ENCODE measurements around the gene MAP1LC3B2. TPM values are rescaled to one million over a fixed set of nuclear protein-coding genes. Genes with fewer than 3 reads are reported as not detected.
A peak's percentile ranks its signal among the peaks of the same experiment; 100 is the strongest.

MAP1LC3B2 gene
- polyA plus RNA-seq, 6 donors from 2014 or later: 3.2 to 12.2 (median 6.3) TPM

DNA sequence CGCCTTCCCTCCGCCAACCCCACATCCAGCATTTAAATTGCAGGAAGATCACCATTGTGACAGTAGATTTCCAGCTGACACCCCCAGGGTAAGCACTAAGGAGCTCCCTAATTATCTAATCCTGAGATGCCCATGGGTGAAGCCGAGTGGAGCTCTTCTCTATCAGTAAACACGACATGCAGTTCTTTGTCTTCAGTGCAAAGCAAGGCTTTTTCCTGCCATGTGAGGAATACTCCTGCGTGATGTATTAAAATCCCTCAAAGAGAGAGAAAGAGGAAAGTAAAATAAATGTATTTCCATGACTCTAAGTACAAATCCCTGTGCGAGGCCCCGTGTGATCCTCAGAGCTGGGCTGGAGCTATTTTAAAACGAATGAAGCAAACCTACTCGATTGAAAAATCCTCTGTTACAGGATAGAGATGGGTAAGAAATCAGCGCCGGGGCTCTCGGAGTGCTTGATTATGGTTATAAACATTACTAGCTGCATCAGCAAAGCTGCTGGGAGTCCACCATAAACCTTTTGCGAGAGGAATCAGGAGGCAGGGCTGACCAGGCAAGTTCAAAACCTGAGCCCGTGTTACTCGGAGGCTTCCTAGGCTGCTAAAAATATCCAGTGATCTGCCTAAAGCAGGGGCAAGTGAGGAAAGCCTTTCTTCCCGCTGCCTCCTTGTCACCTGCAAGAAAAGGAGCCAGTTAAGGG, 61.5 kb downstream of the MAP1LC3B2 start:
- DNase-seq: no peak
- peaks cover 6 to 21% of the 10 kb centered on the region in 2 donors for H3K36me3 Mint-ChIP-seq
- peaks cover 0 to 18% (median 11%) of the 10 kb centered on the region in 3 donors for H3K27me3 Mint-ChIP-seq
- ATAC-seq (ENCODE audit: low read depth in 2 of 2): no peak
- no peaks in the 10 kb centered on the region for H3K4me1 Mint-ChIP-seq
- H3K9me3 Mint-ChIP-seq: peaks cover 11 to 25% (median 17%) of the 10 kb centered on the region in 7 donors
- H3K4me3 Mint-ChIP-seq: no peak overlapping the region
- H3K27ac Mint-ChIP-seq: peak overlapping the region in 2 of 6 donors; percentile 2 to 39

DNA sequence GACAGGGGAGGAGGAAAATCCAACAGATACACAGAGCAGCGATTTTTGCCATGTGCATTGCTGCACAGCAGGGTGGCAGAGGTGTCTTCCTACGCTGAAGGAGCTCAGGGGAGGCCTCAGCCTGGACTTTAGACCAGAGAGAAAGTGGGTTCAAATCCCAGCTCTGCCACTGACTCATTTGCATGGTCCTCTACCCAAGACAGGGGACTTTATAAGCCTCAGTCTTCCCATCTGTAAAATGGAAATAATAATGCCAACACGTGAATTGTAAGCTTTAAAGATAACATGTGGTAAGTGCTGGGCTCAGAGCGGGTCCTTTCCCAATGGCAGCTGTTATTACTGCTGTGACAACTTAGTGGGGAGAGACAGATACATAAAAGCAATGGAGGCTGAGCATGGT, 62.0 kb downstream of the MAP1LC3B2 start:
- Mint-ChIP-seq H3K27ac (no peak overlapping the region), H3K4me3 (no peak overlapping the region), H3K27me3 (peaks cover 0 to 18% (median 11%) of the 10 kb centered on the region in 3 donors), H3K36me3 (peaks cover 6 to 21% of the 10 kb centered on the region in 2 donors), H3K9me3 (peaks cover 11 to 25% (median 17%) of the 10 kb centered on the region in 7 donors), H3K4me1 (no peaks in the 10 kb centered on the region)
- ATAC-seq (ENCODE audit: low read depth in 2 of 2) (no peak), DNase-seq (no peak)

DNA sequence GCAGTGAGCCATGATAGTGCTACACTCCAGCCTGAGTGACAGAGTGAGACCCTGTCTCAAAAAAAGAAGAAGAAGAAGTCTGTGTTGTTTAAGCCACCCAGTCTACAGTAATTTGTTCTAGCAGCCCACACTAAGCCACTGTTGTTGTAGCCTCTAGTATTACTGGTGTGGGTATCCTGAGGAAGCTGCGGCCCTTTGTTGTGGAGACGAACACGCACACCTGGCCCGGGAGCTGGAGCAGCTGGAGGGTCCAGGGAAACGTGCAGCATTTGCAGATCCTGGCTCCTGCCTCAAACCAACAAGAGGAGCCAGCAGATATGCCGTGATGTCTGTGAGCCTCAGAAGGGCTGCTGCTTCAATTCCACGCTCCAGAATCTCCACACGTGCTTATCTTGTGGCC, 65.3 kb downstream of the MAP1LC3B2 start:
- Mint-ChIP-seq H3K4me1 (no peaks in the 10 kb centered on the region), H3K4me3 (no peak overlapping the region), H3K9me3 (peaks cover 11 to 22% (median 17%) of the 10 kb centered on the region in 7 donors), H3K27ac (no peak overlapping the region), H3K27me3 (peaks cover 0 to 23% (median 17%) of the 10 kb centered on the region in 3 donors), H3K36me3 (peaks cover 6 to 16% of the 10 kb centered on the region in 2 donors)
- no peak for ATAC-seq (ENCODE audit: low read depth in 2 of 2)
- no peak for DNase-seq

DNA sequence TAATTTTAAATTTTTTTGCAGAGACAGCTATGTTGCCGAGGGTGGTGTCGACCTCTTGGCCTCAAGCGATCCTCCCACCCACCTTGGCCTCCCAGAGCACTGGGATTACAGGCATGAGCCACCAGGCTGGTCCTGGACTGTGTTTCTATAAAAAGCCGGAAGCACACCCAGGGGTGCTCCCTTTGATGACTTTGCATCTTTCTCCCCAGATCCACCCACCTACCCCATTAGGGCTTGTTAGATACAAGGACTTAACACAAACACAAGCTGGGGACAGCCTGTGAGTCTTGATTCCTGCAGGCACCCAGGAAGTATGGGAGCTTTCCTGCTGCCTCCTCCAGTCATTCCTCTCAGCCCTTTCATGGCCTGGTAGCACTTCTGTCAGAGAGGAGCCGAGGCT, 67.0 kb downstream of the MAP1LC3B2 start:
- Mint-ChIP-seq H3K4me3 (no peak overlapping the region), H3K27ac (no peak overlapping the region), H3K27me3 (peaks cover 0 to 26% (median 19%) of the 10 kb centered on the region in 3 donors), H3K9me3 (peaks cover 11 to 20% (median 17%) of the 10 kb centered on the region in 7 donors), H3K4me1 (no peaks in the 10 kb centered on the region), H3K36me3 (peaks cover 6 to 16% of the 10 kb centered on the region in 2 donors)
- ATAC-seq (ENCODE audit: low read depth in 2 of 2) (no peak), DNase-seq (no peak)

Other genes starting within 250 kb of the MAP1LC3B2 start
- 10 to 100 TPM; 26.9 to 47.1 (median 31.9) TPM for gene SPRING1, start 178.7 kb downstream of the MAP1LC3B2 start, polyA plus RNA-seq (ENCODE audit: low read depth in 6 of 6)
- gene RNFT2, start 178.9 kb downstream of the MAP1LC3B2 start, polyA plus RNA-seq (ENCODE audit: low read depth in 6 of 6): 1 to 10 TPM; 1.4 to 3.5 (median 2.5) TPM

Data from naive B cell (primary cell).